HepG2 (cell line): ENCODE measurements around the gene INTS15. TPM values are rescaled to one million over a fixed set of nuclear protein-coding genes. Genes with fewer than 3 reads are reported as not detected.
A peak's percentile ranks its signal among the peaks of the same experiment; 100 is the strongest.

ENCODE experiments used
- AHR ChIP-seq: IDR thresholded peaks from 2 replicates; pipeline ENCODE4 v1.6.1; 2018; ENCODE audit warnings: missing genetic modification reagents, missing compliant biosample characterization
- ARID3A ChIP-seq: IDR thresholded peaks from 2 replicates; pipeline ENCODE4 v1.6.1; 2012; ENCODE audit warnings: low read depth, low read length, improper control_type of control experiment
- ATAD3A ChIP-seq: sonication (generic); formaldehyde crosslinking; IDR thresholded peaks from 2 replicates; pipeline ENCODE4 v1.4.0; 2020; ENCODE audit warnings: missing genetic modification reagents
- BORCS8-MEF2B ChIP-seq: sonication (generic); formaldehyde crosslinking; IDR thresholded peaks from 2 replicates; pipeline ENCODE4 v1.8.0; 2022; ENCODE audit warnings: mild to moderate bottlenecking, missing genetic modification reagents
- E2F5 ChIP-seq: sonication (generic); formaldehyde crosslinking; conservative IDR thresholded peaks from 2 replicates; pipeline ENCODE4 v1.4.0; 2020; ENCODE audit warnings: missing genetic modification reagents
- EHMT2 ChIP-seq: fragments of 200-600 bp; sonication (generic); IDR thresholded peaks from 2 replicates; pipeline ENCODE4 v1.7.0; 2017; ENCODE audit warnings: antibody characterized with exemption, low read depth, low read length, borderline replicate concordance
- LCORL ChIP-seq, 2 experiments: fragments of 450-650 bp in 1 of 2; sonication (generic) in 1 of 2; formaldehyde crosslinking in 1 of 2; IDR thresholded peaks; 2 replicates each; pipeline versions ENCODE4 v1.5.0 to v1.6.1; 2017 to 2020; ENCODE audit warnings: antibody characterized with exemption in 1 of 2, missing genetic modification reagents in 1 of 2
- MIER2 ChIP-seq: IDR thresholded peaks from 2 replicates; pipeline ENCODE4 v1.6.1; 2016; ENCODE audit warnings: missing biosample characterization, missing genetic modification reagents
- MLLT10 ChIP-seq: sonication (generic); formaldehyde crosslinking; IDR thresholded peaks from 2 replicates; pipeline ENCODE4 v1.4.0; 2020; ENCODE audit warnings: missing genetic modification reagents
- ZBTB37 ChIP-seq: sonication (generic); formaldehyde crosslinking; IDR thresholded peaks from 2 replicates; pipeline ENCODE4 v1.4.0; 2020; ENCODE audit warnings: mild to moderate bottlenecking, missing genetic modification reagents
- ZKSCAN5 ChIP-seq: sonication (generic); formaldehyde crosslinking; IDR thresholded peaks from 2 replicates; pipeline ENCODE4 v1.5.1; 2020; ENCODE audit warnings: mild to moderate bottlenecking, missing genetic modification reagents
- ZNF350 ChIP-seq: sonication (generic); formaldehyde crosslinking; IDR thresholded peaks from 2 replicates; pipeline ENCODE4 v1.4.0; 2020; ENCODE audit warnings: mild to moderate bottlenecking, low read depth, missing genetic modification reagents, borderline replicate concordance
- ZNF484 ChIP-seq: sonication (generic); formaldehyde crosslinking; IDR thresholded peaks from 2 replicates; pipeline ENCODE4 v1.5.1; 2020; ENCODE audit warnings: mild to moderate bottlenecking, low read depth, missing genetic modification reagents, borderline replicate concordance
- ZNF713 ChIP-seq: sonication (generic); formaldehyde crosslinking; IDR thresholded peaks from 2 replicates; pipeline ENCODE4 v1.4.0; 2020; ENCODE audit warnings: mild to moderate bottlenecking, missing genetic modification reagents
- polyA plus RNA-seq, 8 experiments: library from polyadenylated mRNA; depleted of rRNA in 3 of 8; stranded (reverse) in 7 of 8; unstranded in 1 of 8; fragments of >200 nt; fragmentation: Illumina TruSeq in 4 of 8; extraction: Trizol in 4 of 8; gene quantifications; 2 replicates each; pipeline versions ENCODE4 v1.2.1 to v1.2.3, GENCODE V29; 2011 to 2016; ENCODE audit warnings: low read depth in 4 of 8, missing spikeins in 1 of 8, mixed read lengths in 1 of 8; ENCODE audit not compliant: insufficient read depth in 1 of 8
- total RNA-seq, 5 experiments: library from RNA; depleted of rRNA; stranded (reverse); fragments of >200 nt; fragmentation: Illumina TruSeq; extraction: Trizol; gene quantifications; 2 replicates each; pipeline ENCODE4 v1.2.3, GENCODE V29; 2016; ENCODE audit warnings: low read depth in 1 of 5
- TF ChIP-seq, protein P1 (sequence below): sonication (generic); formaldehyde crosslinking; IDR thresholded peaks from 2 replicates; pipeline ENCODE4 v1.4.0; 2020; ENCODE audit warnings: missing genetic modification reagents
- TF ChIP-seq, protein P2 (sequence below): sonication (generic); formaldehyde crosslinking; IDR thresholded peaks from 2 replicates; pipeline ENCODE4 v1.4.0; 2020; ENCODE audit warnings: missing genetic modification reagents, borderline replicate concordance

INTS15 gene
- total and polyA plus RNA-seq, 2 of the 13 experiments (the other 11 are each of a cell fraction or from before 2014, with no cell fraction given): 16.3 to 25.7 TPM

DNA sequence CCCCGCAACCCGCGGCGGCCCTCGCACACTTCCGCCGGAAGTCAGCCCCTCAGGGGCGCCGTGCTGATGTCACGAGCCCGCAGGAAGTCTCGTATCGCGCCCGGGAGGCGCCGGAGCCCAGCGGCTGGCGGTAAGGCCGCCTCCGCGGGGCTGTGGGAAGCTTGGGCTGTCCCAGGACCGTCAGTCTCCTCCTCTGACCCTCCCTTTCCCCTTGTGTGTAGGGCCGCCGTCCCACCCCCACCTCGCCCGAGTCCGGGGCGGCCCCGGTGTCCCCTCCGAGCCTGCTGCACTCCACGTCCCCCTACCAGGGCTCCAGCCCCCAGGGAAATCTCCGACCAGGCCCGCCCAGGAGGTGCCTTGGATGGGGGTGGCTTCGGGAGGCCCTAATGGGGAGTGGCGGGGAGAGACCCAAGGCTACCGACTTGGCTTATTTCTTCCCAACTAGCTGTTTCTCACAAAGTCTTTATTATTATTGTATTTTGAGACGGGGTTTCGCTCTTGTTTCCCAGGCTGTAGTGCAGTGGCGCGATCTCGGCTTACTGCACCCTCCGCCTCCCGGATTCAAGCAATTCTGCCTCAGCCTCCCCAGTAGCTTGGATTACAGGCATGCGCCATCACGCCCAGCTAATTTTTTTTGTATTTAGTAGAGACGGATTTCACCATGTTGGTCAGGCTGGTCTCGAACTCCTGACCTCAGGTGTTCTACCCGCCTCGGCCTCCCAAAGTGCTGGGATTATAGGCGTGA, 12.3 kb upstream of the INTS15 start, which contains the start of gene ZDHHC4 (continued):
- TF ChIP-seq, protein P1, sequence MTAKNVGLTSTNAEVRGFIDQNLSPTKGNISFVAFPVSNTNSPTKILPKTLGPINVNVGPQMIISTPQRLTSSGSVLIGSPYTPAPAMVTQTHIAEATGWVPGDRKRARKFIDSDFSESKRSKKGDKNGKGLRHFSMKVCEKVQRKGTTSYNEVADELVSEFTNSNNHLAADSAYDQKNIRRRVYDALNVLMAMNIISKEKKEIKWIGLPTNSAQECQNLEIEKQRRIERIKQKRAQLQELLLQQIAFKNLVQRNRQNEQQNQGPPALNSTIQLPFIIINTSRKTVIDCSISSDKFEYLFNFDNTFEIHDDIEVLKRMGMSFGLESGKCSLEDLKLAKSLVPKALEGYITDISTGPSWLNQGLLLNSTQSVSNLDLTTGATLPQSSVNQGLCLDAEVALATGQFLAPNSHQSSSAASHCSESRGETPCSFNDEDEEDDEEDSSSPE (CRISPR knock-in tag): peak; percentile 81
- TF ChIP-seq ZBTB37 (CRISPR knock-in tag) (0 out of 2 replicates have a peak, but pooled peaks have one; percentile 40), ZKSCAN5 (CRISPR knock-in tag) (no peak), MIER2 (CRISPR knock-in tag) (0 out of 2 replicates have a peak, but pooled peaks have one; percentile 17), AHR (CRISPR knock-in tag) (no peak; the same call in 1 of the 2 replicates), BORCS8-MEF2B (CRISPR knock-in tag) (peak; percentile 76; the same call in 1 of the 2 replicates), ARID3A (no peak; the same call in 1 of the 2 replicates), EHMT2 (no peak), ZNF713 (CRISPR knock-in tag) (0 out of 2 replicates have a peak, but pooled peaks have one; percentile 38), ZNF350 (CRISPR knock-in tag) (no peak), LCORL (IDR thresholded peaks at IDR 0.05) (no peak), LCORL (CRISPR knock-in tag; IDR thresholded peaks at IDR 0.05) (peak; percentile 29; the same call in 1 of the 2 replicates), MLLT10 (CRISPR knock-in tag) (no peak), ZNF484 (no peak), E2F5 (CRISPR knock-in tag) (peak; percentile 68; the same call in 1 of the 2 replicates), ATAD3A (CRISPR knock-in tag) (no peak)
- TF ChIP-seq, protein P2, sequence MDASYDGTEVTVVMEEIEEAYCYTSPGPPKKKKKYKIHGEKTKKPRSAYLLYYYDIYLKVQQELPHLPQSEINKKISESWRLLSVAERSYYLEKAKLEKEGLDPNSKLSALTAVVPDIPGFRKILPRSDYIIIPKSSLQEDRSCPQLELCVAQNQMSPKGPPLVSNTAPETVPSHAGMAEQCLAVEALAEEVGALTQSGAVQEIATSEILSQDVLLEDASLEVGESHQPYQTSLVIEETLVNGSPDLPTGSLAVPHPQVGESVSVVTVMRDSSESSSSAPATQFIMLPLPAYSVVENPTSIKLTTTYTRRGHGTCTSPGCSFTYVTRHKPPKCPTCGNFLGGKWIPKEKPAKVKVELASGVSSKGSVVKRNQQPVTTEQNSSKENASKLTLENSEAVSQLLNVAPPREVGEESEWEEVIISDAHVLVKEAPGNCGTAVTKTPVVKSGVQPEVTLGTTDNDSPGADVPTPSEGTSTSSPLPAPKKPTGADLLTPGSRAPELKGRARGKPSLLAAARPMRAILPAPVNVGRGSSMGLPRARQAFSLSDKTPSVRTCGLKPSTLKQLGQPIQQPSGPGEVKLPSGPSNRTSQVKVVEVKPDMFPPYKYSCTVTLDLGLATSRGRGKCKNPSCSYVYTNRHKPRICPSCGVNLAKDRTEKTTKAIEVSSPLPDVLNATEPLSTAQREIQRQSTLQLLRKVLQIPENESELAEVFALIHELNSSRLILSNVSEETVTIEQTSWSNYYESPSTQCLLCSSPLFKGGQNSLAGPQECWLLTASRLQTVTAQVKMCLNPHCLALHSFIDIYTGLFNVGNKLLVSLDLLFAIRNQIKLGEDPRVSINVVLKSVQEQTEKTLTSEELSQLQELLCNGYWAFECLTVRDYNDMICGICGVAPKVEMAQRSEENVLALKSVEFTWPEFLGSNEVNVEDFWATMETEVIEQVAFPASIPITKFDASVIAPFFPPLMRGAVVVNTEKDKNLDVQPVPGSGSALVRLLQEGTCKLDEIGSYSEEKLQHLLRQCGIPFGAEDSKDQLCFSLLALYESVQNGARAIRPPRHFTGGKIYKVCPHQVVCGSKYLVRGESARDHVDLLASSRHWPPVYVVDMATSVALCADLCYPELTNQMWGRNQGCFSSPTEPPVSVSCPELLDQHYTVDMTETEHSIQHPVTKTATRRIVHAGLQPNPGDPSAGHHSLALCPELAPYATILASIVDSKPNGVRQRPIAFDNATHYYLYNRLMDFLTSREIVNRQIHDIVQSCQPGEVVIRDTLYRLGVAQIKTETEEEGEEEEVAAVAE (CRISPR knock-in tag): peak; percentile 71; the same call in 1 of the 2 replicates
